ENCODE measurements around the gene SELENOT.

SELENOT gene

GRCh38 chr3:150602426-150603152, 532 bp upstream of the SELENOT start:
- peaks cover 92% of the 10 kb centered on the region for H3K79me2 ChIP-seq (ENCODE audit: low read length)
- no peak overlapping the region for H2AFZ ChIP-seq (ENCODE audit: low read length)
- peaks cover 15% of the 10 kb centered on the region for H4K20me1 ChIP-seq (ENCODE audit: insufficient read depth, low read length)
- TF ChIP-seq EZH2phosphoT487 (IDR thresholded peaks at IDR 0.05; ENCODE audit: low read length) (no peak), EZH2 (optimal IDR thresholded peaks at IDR 0.05; ENCODE audit: low read depth, low read length) (no peak)
- TF ChIP-seq, protein P1, sequence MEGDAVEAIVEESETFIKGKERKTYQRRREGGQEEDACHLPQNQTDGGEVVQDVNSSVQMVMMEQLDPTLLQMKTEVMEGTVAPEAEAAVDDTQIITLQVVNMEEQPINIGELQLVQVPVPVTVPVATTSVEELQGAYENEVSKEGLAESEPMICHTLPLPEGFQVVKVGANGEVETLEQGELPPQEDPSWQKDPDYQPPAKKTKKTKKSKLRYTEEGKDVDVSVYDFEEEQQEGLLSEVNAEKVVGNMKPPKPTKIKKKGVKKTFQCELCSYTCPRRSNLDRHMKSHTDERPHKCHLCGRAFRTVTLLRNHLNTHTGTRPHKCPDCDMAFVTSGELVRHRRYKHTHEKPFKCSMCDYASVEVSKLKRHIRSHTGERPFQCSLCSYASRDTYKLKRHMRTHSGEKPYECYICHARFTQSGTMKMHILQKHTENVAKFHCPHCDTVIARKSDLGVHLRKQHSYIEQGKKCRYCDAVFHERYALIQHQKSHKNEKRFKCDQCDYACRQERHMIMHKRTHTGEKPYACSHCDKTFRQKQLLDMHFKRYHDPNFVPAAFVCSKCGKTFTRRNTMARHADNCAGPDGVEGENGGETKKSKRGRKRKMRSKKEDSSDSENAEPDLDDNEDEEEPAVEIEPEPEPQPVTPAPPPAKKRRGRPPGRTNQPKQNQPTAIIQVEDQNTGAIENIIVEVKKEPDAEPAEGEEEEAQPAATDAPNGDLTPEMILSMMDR (IDR thresholded peaks at IDR 0.05; ENCODE audit: low read length), result no peak
- H3K9me2 ChIP-seq (replicated peaks; ENCODE audit: insufficient read depth, low read length), result no peaks in the 10 kb centered on the region
- H3K27ac ChIP-seq (ENCODE audit: low read length), result peak overlapping the region; percentile 92
- no peaks in the 10 kb centered on the region for H3K9me3 ChIP-seq (replicated peaks; ENCODE audit: insufficient read depth, low read length)
- H3K4me1 ChIP-seq (ENCODE audit: low read length), result peaks cover 41% of the 10 kb centered on the region
- peaks cover 4% of the 10 kb centered on the region; the same call in 1 of the 2 replicates for H3K36me3 ChIP-seq (replicated peaks; ENCODE audit: insufficient read depth, low read length)
- H3K4me2 ChIP-seq (ENCODE audit: low read depth, low read length), result peak overlapping the region; percentile 57
- DNase-seq, result no peak
- H3K27me3 ChIP-seq (replicated peaks; ENCODE audit: insufficient read depth, low read length), result no peaks in the 10 kb centered on the region
- peak overlapping the region; percentile 96 for H3K4me3 ChIP-seq (ENCODE audit: low read length)
- peaks cover 48% of the 10 kb centered on the region for H3F3A ChIP-seq (ENCODE audit: insufficient read depth, low read length)
- peak overlapping the region; percentile 96 for H3K9ac ChIP-seq (ENCODE audit: low read length)

- Histone ChIP-seq H2AFZ (ENCODE audit: low read length) (0 out of 2 replicates have a peak overlapping the region, but pooled peaks have one; percentile 4), H3K9me2 (replicated peaks; ENCODE audit: insufficient read depth, low read length) (no peaks in the 10 kb centered on the region), H3K36me3 (replicated peaks; ENCODE audit: insufficient read depth, low read length) (peaks cover 11% of the 10 kb centered on the region; the same call in 1 of the 2 replicates), H3K9me3 (replicated peaks; ENCODE audit: insufficient read depth, low read length) (no peaks in the 10 kb centered on the region), H3K9ac (ENCODE audit: low read length) (peak overlapping the region; percentile 96), H3K4me2 (ENCODE audit: low read depth, low read length) (peak overlapping the region; percentile 61), H3K27ac (ENCODE audit: low read length) (peak overlapping the region; percentile 92), H3F3A (ENCODE audit: insufficient read depth, low read length) (peaks cover 40% of the 10 kb centered on the region), H3K4me1 (ENCODE audit: low read length) (peaks cover 48% of the 10 kb centered on the region), H3K79me2 (ENCODE audit: low read length) (peaks cover 98% of the 10 kb centered on the region), H3K4me3 (ENCODE audit: low read length) (peak overlapping the region; percentile 96), H3K27me3 (replicated peaks; ENCODE audit: insufficient read depth, low read length) (no peaks in the 10 kb centered on the region), H4K20me1 (ENCODE audit: insufficient read depth, low read length) (peaks cover 29% of the 10 kb centered on the region)
- TF ChIP-seq, protein P1 (IDR thresholded peaks at IDR 0.05; ENCODE audit: low read length), result no peak
- no peak for TF ChIP-seq EZH2 (optimal IDR thresholded peaks at IDR 0.05; ENCODE audit: low read depth, low read length)
- no peak for TF ChIP-seq EZH2phosphoT487 (IDR thresholded peaks at IDR 0.05; ENCODE audit: low read length)
- peak; percentile 33 for DNase-seq
These were observed 829 bp downstream of the SELENOT start for GRCh38 chr3:150603980-150604319.

DNA sequence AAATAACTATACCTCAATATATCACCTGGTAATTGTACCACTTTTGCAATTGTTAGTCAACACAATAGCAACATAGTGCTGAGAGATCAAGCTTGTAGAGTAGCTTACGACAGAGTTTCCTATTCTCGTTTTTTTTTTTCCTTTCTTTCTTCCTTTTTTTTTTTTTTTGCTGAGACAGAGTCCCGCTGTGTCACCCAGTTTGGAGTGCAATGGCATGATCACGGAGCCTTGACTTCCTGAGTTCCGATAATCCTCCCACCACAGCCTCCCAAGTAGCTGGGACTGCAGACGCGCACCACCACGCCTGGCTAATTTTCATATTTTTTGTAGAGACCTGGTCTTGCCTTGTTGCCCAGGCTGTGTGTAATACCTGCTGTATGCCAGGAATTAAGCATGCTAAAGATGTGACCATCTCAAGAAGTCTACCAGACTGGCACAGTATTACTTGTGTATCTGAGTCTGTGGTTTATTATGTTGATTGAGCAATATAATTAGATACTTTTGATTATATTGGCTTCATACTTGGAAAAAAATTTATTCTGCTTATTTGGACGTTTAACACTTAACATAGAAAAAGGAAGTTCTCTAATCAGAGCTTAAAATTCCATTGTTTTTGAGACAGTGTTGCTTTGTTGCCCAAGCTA, 3.0 kb downstream of the SELENOT start:
- peaks cover 100% of the 10 kb centered on the region for H3K79me2 ChIP-seq (ENCODE audit: low read length)
- H4K20me1 ChIP-seq (ENCODE audit: insufficient read depth, low read length), result peaks cover 48% of the 10 kb centered on the region
- H3K4me3 ChIP-seq (ENCODE audit: low read length), result peak overlapping the region; percentile 96
- peaks cover 11% of the 10 kb centered on the region; the same call in 1 of the 2 replicates for H3K36me3 ChIP-seq (replicated peaks; ENCODE audit: insufficient read depth, low read length)
- peaks cover 33% of the 10 kb centered on the region for H3F3A ChIP-seq (ENCODE audit: insufficient read depth, low read length)
- H3K9me3 ChIP-seq (replicated peaks; ENCODE audit: insufficient read depth, low read length), result no peaks in the 10 kb centered on the region
- no peak overlapping the region for H2AFZ ChIP-seq (ENCODE audit: low read length)
- no peak for DNase-seq
- no peaks in the 10 kb centered on the region for H3K27me3 ChIP-seq (replicated peaks; ENCODE audit: insufficient read depth, low read length)
- H3K9me2 ChIP-seq (replicated peaks; ENCODE audit: insufficient read depth, low read length), result no peaks in the 10 kb centered on the region
- no peak overlapping the region; the same call in 1 of the 2 replicates for H3K27ac ChIP-seq (ENCODE audit: low read length)
- peaks cover 49% of the 10 kb centered on the region for H3K4me1 ChIP-seq (ENCODE audit: low read length)
- H3K9ac ChIP-seq (ENCODE audit: low read length), result peak overlapping the region; percentile 96; the same call in 1 of the 2 replicates
- peak overlapping the region; percentile 52 for H3K4me2 ChIP-seq (ENCODE audit: low read depth, low read length)
- TF ChIP-seq EZH2phosphoT487 (IDR thresholded peaks at IDR 0.05; ENCODE audit: low read length) (no peak), EZH2 (optimal IDR thresholded peaks at IDR 0.05; ENCODE audit: low read depth, low read length) (no peak)
- TF ChIP-seq, protein P1 (IDR thresholded peaks at IDR 0.05; ENCODE audit: low read length), result no peak
